ENCODE measurements around the gene UFD1. TPM values are rescaled to one million over a fixed set of nuclear protein-coding genes. Genes with fewer than 3 reads are reported as not detected.

UFD1 gene
- polyA plus RNA-seq, 1 of the 3 experiments (the other 2 are of a cell fraction): 111 TPM

- 89% methylated on average over 1 of the region's 1 CpG for WGBS (ENCODE audit: low lambda C conversion rate)
- CTCF ChIA-PET: no interaction called here
- DNase-seq: no peak
- Histone ChIP-seq H3K4me2 (no peak overlapping the region), H3K27me3 (ENCODE audit: insufficient read depth) (no peaks in the 10 kb centered on the region), H3K79me2 (ENCODE audit: insufficient read depth) (peaks cover 61% of the 10 kb centered on the region), H4K20me1 (ENCODE audit: insufficient read depth) (peaks cover 14% of the 10 kb centered on the region; the same call in 1 of the 2 replicates), H3K9ac (no peak overlapping the region), H2AFZ (ENCODE audit: low read depth) (no peak overlapping the region), H3K36me3 (replicated peaks in 1 of 2; ENCODE audit: control insufficient read depth in 1 of 2, insufficient read depth in 2 of 2, low read length in 1 of 2) (peaks cover 25 to 26% of the 10 kb centered on the region in 2 experiments), H3K27ac (ENCODE audit: low read depth in 2 of 2, low read length in 1 of 2) (peak overlapping the region in 1 of 2 experiments; percentile 19; a peak in 1 of 4 replicates), H3K4me3 (ENCODE audit: low read depth in 2 of 2, low read length in 1 of 2) (no peak overlapping the region), H3F3A (replicated peaks; ENCODE audit: insufficient read depth) (no peaks in the 10 kb centered on the region), H3K9me3 (no peaks in the 10 kb centered on the region), H3K4me1 (ENCODE audit: control insufficient read depth in 1 of 2, insufficient read depth in 2 of 2, low read depth in 1 of 2, low read length in 1 of 2) (peaks cover 0 to 32% of the 10 kb centered on the region in 2 experiments; a peak in 2 of 4 replicates), H3K9me2 (no peaks in the 10 kb centered on the region)
- no peak for TF ChIP-seq FOXM1 (IDR thresholded peaks at IDR 0.05; ENCODE audit: low read depth)
- TF ChIP-seq RCOR1 (IDR thresholded peaks at IDR 0.05; ENCODE audit: low read length): no peak
- TF ChIP-seq MEF2A (IDR thresholded peaks at IDR 0.05; ENCODE audit: borderline replicate concordance, low read depth): no peak
- no peak for TF ChIP-seq POLR2AphosphoS5 (IDR thresholded peaks at IDR 0.05; ENCODE audit: low read depth, low read length)
- TF ChIP-seq MAX (IDR thresholded peaks at IDR 0.05; ENCODE audit: low read depth): no peak
- TF ChIP-seq, protein P1, sequence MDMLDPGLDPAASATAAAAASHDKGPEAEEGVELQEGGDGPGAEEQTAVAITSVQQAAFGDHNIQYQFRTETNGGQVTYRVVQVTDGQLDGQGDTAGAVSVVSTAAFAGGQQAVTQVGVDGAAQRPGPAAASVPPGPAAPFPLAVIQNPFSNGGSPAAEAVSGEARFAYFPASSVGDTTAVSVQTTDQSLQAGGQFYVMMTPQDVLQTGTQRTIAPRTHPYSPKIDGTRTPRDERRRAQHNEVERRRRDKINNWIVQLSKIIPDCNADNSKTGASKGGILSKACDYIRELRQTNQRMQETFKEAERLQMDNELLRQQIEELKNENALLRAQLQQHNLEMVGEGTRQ (IDR thresholded peaks at IDR 0.05; ENCODE audit: borderline replicate concordance, low read depth, low read length): no peak
- no peak for TF ChIP-seq GABPA (IDR thresholded peaks at IDR 0.05; ENCODE audit: low read depth)
- TF ChIP-seq MXI1 (IDR thresholded peaks at IDR 0.05; ENCODE audit: low read depth, low read length): no peak
- no peak for TF ChIP-seq YY1 (IDR thresholded peaks at IDR 0.05; ENCODE audit: low read depth)
- TF ChIP-seq TAF1 (IDR thresholded peaks at IDR 0.05; ENCODE audit: borderline replicate concordance, low read depth, low read length): no peak
- POLR2A ChIA-PET: no interaction called here
Observed at GRCh38 chr22:19411690-19412045, 67.3 kb downstream of the UFD1 start.

- Histone ChIP-seq H3K27me3 (ENCODE audit: insufficient read depth) (no peaks in the 10 kb centered on the region), H3K9ac (no peak overlapping the region), H3K9me2 (no peaks in the 10 kb centered on the region), H3K4me2 (no peak overlapping the region), H3K4me1 (ENCODE audit: control insufficient read depth in 1 of 2, insufficient read depth in 2 of 2, low read depth in 1 of 2, low read length in 1 of 2) (peaks cover 0 to 37% of the 10 kb centered on the region in 2 experiments; a peak in 2 of 4 replicates), H3K36me3 (replicated peaks in 1 of 2; ENCODE audit: control insufficient read depth in 1 of 2, insufficient read depth in 2 of 2, low read length in 1 of 2) (peaks cover 28 to 32% of the 10 kb centered on the region in 2 experiments), H3F3A (replicated peaks; ENCODE audit: insufficient read depth) (no peaks in the 10 kb centered on the region), H2AFZ (ENCODE audit: low read depth) (no peak overlapping the region), H4K20me1 (ENCODE audit: insufficient read depth) (peaks cover 14% of the 10 kb centered on the region; the same call in 1 of the 2 replicates), H3K9me3 (no peaks in the 10 kb centered on the region), H3K79me2 (ENCODE audit: insufficient read depth) (peaks cover 57% of the 10 kb centered on the region), H3K27ac (ENCODE audit: low read depth in 2 of 2, low read length in 1 of 2) (peak overlapping the region in 1 of 2 experiments; percentile 19; a peak in 1 of 4 replicates), H3K4me3 (ENCODE audit: low read depth in 2 of 2, low read length in 1 of 2) (no peak overlapping the region)
- ChIA-PET POLR2A (no interaction called here), CTCF (no interaction called here)
- TF ChIP-seq MEF2A (IDR thresholded peaks at IDR 0.05; ENCODE audit: borderline replicate concordance, low read depth): no peak
- no peak for TF ChIP-seq PBX3 (IDR thresholded peaks at IDR 0.05)
- TF ChIP-seq CHD2 (IDR thresholded peaks at IDR 0.05; ENCODE audit: low read length, partially characterized antibody): no peak
- no peak for TF ChIP-seq TEAD4 (IDR thresholded peaks at IDR 0.05; ENCODE audit: borderline replicate concordance, insufficient read depth)
- TF ChIP-seq SMC3 (IDR thresholded peaks at IDR 0.05; ENCODE audit: low read depth, low read length): no peak
- TF ChIP-seq NFIC (IDR thresholded peaks at IDR 0.05; ENCODE audit: borderline replicate concordance): no peak
- TF ChIP-seq TCF12 (IDR thresholded peaks at IDR 0.05): no peak
- DNase-seq: no peak
- 97% methylated on average over 4 of the region's 6 CpGs for WGBS (ENCODE audit: low lambda C conversion rate)
Observed at GRCh38 chr22:19410941-19411689, 67.9 kb downstream of the UFD1 start.

Measured in SK-N-SH (cell line).